Keratinocyte (primary cell): ENCODE results near the gene SMAP1.

Experiments
- CTCF ChIP-seq, 3 experiments: IDR thresholded peaks in 1 of 3; conservative IDR thresholded peaks in 1 of 3; optimal IDR thresholded peaks in 1 of 3; 2 replicates in 2 of 3; 3 replicates in 1 of 3; pipeline versions ENCODE3 to v1.5.1; 2011; ENCODE audit warnings: low read length in 3 of 3, mild to moderate bottlenecking in 3 of 3, moderate library complexity in 2 of 3, control low read depth in 1 of 3, inconsistent platforms in 1 of 3; ENCODE audit not compliant: insufficient read depth in 2 of 3; ENCODE audit errors: extremely low read depth in 1 of 3
- EZH2 ChIP-seq: IDR thresholded peaks from one replicate; pipeline ENCODE4 v1.6.1; 2012; ENCODE audit warnings: inconsistent platforms, mild to moderate bottlenecking, low read length, moderate library complexity

GRCh38 chr6:70813885-70814284 is 146.2 kb downstream of the SMAP1 start:
- TF ChIP-seq CTCF (optimal IDR thresholded peaks at IDR 0.05 in 1 of 3, IDR thresholded peaks at IDR 0.05 in 1 of 3, conservative IDR thresholded peaks at IDR 0.05 in 1 of 3; ENCODE audit: extremely low read depth in 1 of 3, insufficient read depth in 2 of 3, low read length in 3 of 3): no peak
- TF ChIP-seq EZH2: no peak
